EL (cell line): Measurements from ENCODE around the gene MAP2K4.

Experiments used
- DNase-seq: peaks from one replicate; pipeline ENCODE4 v3.0.0-alpha.2; 2016

MAP2K4 gene

DNA sequence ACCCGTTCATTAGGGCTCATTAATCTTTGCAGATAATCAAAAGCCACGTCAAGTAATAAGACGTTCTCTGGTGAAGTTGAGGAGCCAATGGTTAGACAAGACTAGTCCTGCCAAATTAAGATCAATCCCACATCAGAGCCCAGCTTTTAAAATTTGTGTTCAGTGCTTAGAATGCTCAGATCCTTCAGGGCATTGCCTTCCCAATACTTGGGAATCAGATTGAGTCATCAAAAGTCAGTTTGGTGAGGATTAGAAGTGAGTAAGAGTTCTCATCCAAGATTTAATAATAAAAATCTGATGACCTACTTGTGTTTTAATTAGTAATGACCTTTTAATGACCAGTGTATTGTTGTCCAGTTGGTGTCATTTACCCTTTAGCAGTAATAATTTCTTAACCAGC lies 19.8 kb downstream of the MAP2K4 start:
- peak; percentile 45 for DNase-seq

GRCh38 chr17:12041312-12041711 lies 20.6 kb downstream of the MAP2K4 start:
- DNase-seq: peak; percentile 80

GRCh38 chr17:12043702-12044101 lies 23.0 kb downstream of the MAP2K4 start:
- no peak for DNase-seq

GRCh38 chr17:12046786-12047185 lies 26.1 kb downstream of the MAP2K4 start:
- DNase-seq: no peak

GRCh38 chr17:12047681-12048376 lies 27.2 kb downstream of the MAP2K4 start:
- DNase-seq: peak; percentile 37

- DNase-seq: no peak
Observed at GRCh38 chr17:12048843-12049473, 28.3 kb downstream of the MAP2K4 start.

- no peak for DNase-seq
Observed at GRCh38 chr17:12050646-12051225, 30.1 kb downstream of the MAP2K4 start.

DNA sequence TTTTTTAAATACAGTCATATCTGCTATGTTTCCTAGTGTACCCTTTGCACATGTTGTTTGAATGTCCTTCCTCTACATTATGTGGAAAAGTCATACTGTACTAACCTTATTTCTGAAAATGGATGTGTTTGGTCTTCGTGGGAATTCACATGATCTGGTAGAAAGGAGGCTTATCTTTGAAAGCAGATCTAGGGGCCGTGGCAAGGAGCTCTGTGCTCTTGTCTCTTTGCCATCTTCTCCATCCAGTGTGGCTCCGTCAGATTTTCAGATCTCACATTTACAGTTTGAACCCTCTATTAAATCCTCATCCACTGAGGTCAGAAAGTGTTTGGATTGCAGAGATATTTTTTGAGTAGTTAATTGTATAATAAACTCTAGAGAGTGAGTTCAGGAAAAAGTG lies 32.9 kb downstream of the MAP2K4 start:
- DNase-seq: no peak

DNA sequence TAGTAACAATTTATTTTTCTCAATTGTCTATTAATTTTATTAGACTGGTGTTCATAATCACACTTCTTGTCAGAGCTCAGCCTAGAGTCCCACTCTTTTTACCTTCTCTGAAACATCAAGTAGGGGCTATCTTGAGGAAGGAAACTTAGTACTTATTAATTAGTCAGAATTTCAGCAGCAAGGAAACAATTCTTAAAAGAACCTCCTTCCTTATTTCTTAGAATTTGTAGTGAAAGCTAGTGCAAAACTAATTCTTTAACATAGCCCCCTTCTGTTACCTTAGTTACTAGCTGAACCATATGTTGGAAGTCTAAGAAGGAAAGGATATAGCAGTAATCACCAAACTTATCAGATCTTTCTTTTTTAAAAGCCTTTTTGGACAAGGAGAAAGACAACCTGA lies 35.2 kb downstream of the MAP2K4 start:
- no peak for DNase-seq

GRCh38 chr17:12057520-12057919 lies 36.8 kb downstream of the MAP2K4 start:
- no peak for DNase-seq

- no peak for DNase-seq
Observed at GRCh38 chr17:12058535-12058934, 37.9 kb downstream of the MAP2K4 start.

GRCh38 chr17:12062249-12062648 lies 41.6 kb downstream of the MAP2K4 start:
- no peak for DNase-seq

- DNase-seq: no peak
Observed at GRCh38 chr17:12064395-12064794, 43.7 kb downstream of the MAP2K4 start.

DNA sequence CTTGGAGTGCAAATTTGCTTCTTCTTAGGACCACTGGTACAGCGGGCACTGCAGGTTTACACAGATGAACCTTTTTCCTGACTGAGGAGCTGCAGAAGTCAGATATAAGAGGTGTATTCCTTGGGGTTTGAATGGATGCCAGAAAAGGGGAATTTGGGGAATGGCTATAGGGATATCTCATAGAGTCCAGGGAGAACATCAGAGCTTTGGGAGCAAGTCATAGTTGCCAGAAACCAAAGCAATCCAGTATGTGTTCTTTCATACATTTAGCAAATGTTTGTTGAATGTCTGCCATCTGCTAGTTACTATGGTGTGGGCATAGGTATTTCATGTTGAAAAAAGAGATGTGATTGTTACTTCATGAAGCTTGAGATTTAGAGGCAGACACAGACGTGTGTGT lies 46.8 kb downstream of the MAP2K4 start:
- DNase-seq: no peak

- DNase-seq: no peak
Observed at GRCh38 chr17:12068946-12069345, 48.3 kb downstream of the MAP2K4 start.

DNA sequence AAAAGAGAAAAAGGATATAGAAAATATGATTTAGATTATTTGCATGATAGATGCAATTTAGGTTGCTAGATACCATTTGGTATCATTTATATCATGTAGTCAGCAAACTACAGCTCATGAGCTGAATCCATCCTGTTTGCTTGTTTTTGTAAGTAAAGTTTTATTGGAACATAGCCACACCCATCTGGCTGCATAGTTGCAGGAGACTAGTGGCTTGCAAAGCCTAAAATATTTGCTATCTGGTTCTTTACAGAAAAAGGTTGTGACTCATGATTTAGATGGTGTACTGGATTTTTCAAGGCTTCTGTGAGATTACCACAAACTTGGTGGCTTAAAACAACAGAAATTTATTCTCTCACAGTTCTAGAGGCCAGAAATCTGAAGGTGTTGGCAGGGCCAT lies 49.9 kb downstream of the MAP2K4 start:
- peak; percentile 76 for DNase-seq

GRCh38 chr17:12074346-12074745 lies 53.7 kb downstream of the MAP2K4 start:
- no peak for DNase-seq

GRCh38 chr17:12077773-12078172 lies 57.1 kb downstream of the MAP2K4 start:
- DNase-seq: no peak

GRCh38 chr17:12078791-12079190 lies 58.1 kb downstream of the MAP2K4 start:
- DNase-seq: peak; percentile 84

GRCh38 chr17:12081720-12082119 lies 61.0 kb downstream of the MAP2K4 start:
- DNase-seq: no peak

DNA sequence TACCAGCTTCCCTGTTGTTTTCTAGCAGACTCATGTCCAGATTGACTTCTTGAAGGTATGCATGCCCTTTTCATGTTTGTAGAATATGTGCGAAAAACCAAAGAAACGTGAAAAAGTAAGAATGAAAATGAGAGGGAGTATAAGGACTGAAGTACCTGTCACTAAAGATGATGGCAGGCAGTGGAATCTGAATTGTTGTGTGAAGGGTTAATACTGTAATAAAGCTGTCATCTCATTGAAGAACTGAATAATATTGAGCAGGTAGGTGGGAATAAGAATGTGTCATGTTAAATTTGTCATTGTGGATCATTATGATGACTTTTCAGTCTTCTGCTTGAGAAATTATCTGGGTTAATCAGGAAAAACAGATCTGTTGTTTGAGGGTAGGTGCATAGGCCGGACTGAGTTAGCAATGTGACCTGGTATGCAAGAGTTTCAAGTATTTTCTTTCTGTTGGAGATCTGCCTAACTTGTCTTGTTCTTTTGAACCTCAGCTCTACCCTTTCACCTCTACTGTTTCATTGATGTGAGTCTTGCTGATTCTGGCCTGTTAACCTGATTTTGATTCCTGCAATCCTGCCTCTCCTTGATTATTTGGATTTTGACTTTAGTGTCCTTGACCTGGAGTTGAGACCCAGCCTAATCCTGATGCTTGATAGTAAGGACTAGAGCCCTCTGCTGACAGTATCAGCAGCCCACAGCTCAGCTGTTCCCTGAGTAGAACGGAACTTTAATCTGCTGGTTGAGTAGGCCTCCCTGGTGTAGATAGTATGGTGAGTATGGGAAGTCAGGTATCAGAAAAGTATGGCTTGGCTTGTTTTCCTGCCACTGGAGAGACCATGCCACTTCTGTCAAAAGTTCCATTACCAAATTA lies 64.6 kb downstream of the MAP2K4 start:
- DNase-seq: no peak

GRCh38 chr17:12088035-12088434 lies 67.4 kb downstream of the MAP2K4 start:
- DNase-seq: no peak

GRCh38 chr17:12089809-12090384 lies 69.2 kb downstream of the MAP2K4 start:
- DNase-seq: peak; percentile 68
